Mesendoderm (in vitro differentiated cells): ENCODE data around the gene RGCC. TPM values are rescaled to one million over a fixed set of nuclear protein-coding genes. Genes with fewer than 3 reads are reported as not detected.

Source experiments
- DNase-seq: peaks from one replicate; pipeline ENCODE4 v3.0.0; 2013
- H2AK5ac ChIP-seq: 2 replicates; pipeline ENCODE4 v1.6.1; 2013; ENCODE audit warnings: low read length, inconsistent platforms
- H2BK120ac ChIP-seq: 2 replicates; pipeline ENCODE4 v1.6.1; 2013; ENCODE audit warnings: low read depth, mild to moderate bottlenecking, low read length, moderate library complexity, mixed read lengths
- H2BK15ac ChIP-seq: replicated peaks from 2 replicates; pipeline ENCODE4 v1.6.1; 2013; ENCODE audit warnings: low read depth, mild to moderate bottlenecking, moderate library complexity
- H2BK5ac ChIP-seq: 2 replicates; pipeline ENCODE4 v1.6.1; 2013; ENCODE audit warnings: low read length, inconsistent platforms
- H3K18ac ChIP-seq: 2 replicates; pipeline ENCODE4 v1.6.1; 2013; ENCODE audit warnings: mild to moderate bottlenecking, low read length, mixed read lengths
- H3K23ac ChIP-seq: one replicate; pipeline ENCODE4 v1.6.1; 2013; ENCODE audit warnings: low read length
- H3K27ac ChIP-seq: 2 replicates; pipeline ENCODE4 v1.5.1; 2013; ENCODE audit warnings: low read depth, mild to moderate bottlenecking, inconsistent platforms, low read length, moderate library complexity
- H3K27me3 ChIP-seq: 2 replicates; pipeline ENCODE4 v1.6.1; 2013; ENCODE audit warnings: low read length, control low read depth, mild to moderate bottlenecking, inconsistent platforms; ENCODE audit not compliant: insufficient read depth, poor library complexity
- H3K36me3 ChIP-seq: 2 replicates; pipeline ENCODE4 v1.6.1; 2013; ENCODE audit warnings: low read length, inconsistent platforms; ENCODE audit not compliant: control insufficient read depth, insufficient read depth
- H3K4ac ChIP-seq: one replicate; pipeline ENCODE4 v1.6.1; 2013; ENCODE audit warnings: low read depth, mild to moderate bottlenecking, low read length, moderate library complexity
- H3K4me1 ChIP-seq: 2 replicates; pipeline ENCODE4 v1.6.1; 2013; ENCODE audit warnings: low read depth, low read length, inconsistent platforms; ENCODE audit not compliant: control insufficient read depth
- H3K4me2 ChIP-seq: 2 replicates; pipeline ENCODE4 v1.6.1; 2013; ENCODE audit warnings: low read length
- H3K4me3 ChIP-seq: 2 replicates; pipeline ENCODE4 v1.5.1; 2013; ENCODE audit warnings: mild to moderate bottlenecking, low read length
- H3K56ac ChIP-seq: one replicate; pipeline ENCODE4 v1.6.1; 2013; ENCODE audit warnings: low read length
- H3K79me1 ChIP-seq: 2 replicates; pipeline ENCODE4 v1.6.1; 2013; ENCODE audit warnings: low read length, inconsistent platforms
- H3K79me2 ChIP-seq: 2 replicates; pipeline ENCODE4 v1.6.1; 2013; ENCODE audit warnings: mild to moderate bottlenecking, low read length; ENCODE audit not compliant: control insufficient read depth, insufficient read depth
- H3K9ac ChIP-seq: 2 replicates; pipeline ENCODE4 v1.6.1; 2013; ENCODE audit warnings: low read length, inconsistent platforms
- H4K5ac ChIP-seq: one replicate; pipeline ENCODE4 v1.6.1; 2013; ENCODE audit warnings: low read length
- H4K8ac ChIP-seq: one replicate; pipeline ENCODE4 v1.6.1; 2013; ENCODE audit warnings: low read depth, mild to moderate bottlenecking, control low read depth, low read length, moderate library complexity
- WGBS: extraction: QIAGEN DNeasy Blood & Tissue Kit; methylation state at CpG from one replicate; pipeline ENCODE4 v1.1.7; 2013; ENCODE audit warnings: low lambda C conversion rate, missing lambda C conversion rate; ENCODE audit not compliant: insufficient coverage; ENCODE audit errors: extremely low coverage; 5-methylcytosine and 5-hydroxymethylcytosine counted together
- polyA plus RNA-seq, 2 experiments: library from polyadenylated mRNA; stranded (reverse); fragments of 200-250 nt; gene quantifications; one replicate each; pipeline ENCODE4 v1.2.3, GENCODE V29; 2013

Gene RGCC
- 0.18 TPM for polyA plus RNA-seq (2013, experiment 1 of 2)
- 0.20 TPM for polyA plus RNA-seq (2013, experiment 2 of 2)

DNA sequence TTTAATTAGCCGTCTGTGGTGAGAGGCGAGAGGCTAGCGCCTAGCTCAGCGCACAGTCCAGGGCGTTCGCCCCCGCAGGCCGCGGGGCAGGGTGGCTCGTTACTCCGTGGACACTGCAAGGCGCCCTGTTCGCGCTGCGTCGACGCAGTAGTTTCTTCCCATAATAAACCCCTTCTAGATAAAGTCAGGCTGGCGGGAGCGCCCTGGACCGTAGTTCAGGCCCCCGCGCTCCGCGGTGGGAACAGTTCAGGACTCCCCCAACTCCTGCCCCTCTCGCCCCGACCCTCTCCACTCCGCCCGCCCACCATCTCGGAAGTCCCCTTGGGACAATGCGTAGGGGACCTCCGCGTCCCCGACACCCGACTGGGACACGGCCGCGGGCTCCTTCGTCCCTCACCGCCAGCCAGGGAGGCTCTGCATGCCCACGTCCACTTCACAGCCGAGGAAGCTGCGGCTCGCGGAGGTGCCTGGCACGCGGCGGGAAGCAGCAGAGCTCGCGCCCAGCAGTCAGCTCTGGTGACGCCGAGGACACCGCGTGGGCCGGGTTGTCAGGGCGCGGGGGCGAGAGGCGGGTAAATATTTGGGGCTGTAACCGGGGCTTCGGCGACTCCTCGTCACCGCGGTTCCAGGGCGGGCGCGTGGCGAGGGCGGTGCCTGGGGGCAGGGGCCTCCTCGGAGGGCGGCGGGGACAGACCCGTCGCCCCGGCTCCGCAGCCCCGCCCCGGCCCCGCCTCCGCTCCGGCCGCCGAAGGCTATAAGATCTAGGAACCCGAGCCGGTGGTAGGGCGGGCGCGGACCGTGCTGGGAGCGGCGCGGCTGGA, at the start of gene RGCC:
Gene RGCC (plus strand): TSS at position 783 of the 821 bp plus-strand sequence. CDS start 158 bp downstream, outside the sequence.
- Histone ChIP-seq H3K79me2 (no peaks in the 10 kb centered on the region), H3K4ac (no peak within 1 kb of the TSS), H3K9ac (peak within 1 kb of the TSS; percentile 71), H2BK120ac (no peak within 1 kb of the TSS), H4K8ac (no peak within 1 kb of the TSS), H4K5ac (no peak within 1 kb of the TSS), H3K27me3 (peaks cover 29% of the 10 kb centered on the region), H3K4me2 (peak within 1 kb of the TSS; percentile 83), H3K27ac (no peak within 1 kb of the TSS), H3K23ac (peak within 1 kb of the TSS; percentile 45), H3K56ac (peak within 1 kb of the TSS; percentile 85), H3K4me1 (no peaks in the 10 kb centered on the region), H3K4me3 (peak within 1 kb of the TSS; percentile 29), H3K79me1 (no peaks in the 10 kb centered on the region), H2BK5ac (no peak within 1 kb of the TSS), H3K36me3 (no peaks in the 10 kb centered on the region), H2AK5ac (no peak within 1 kb of the TSS), H2BK15ac (no peak within 1 kb of the TSS), H3K18ac (no peak within 1 kb of the TSS)
- peak; percentile 72 for DNase-seq
- WGBS, result no CpG with 5 or more reads among the region's 92 CpGs

GRCh38 chr13:41408121-41408520, 49.2 kb upstream of the RGCC start:
- Histone ChIP-seq H3K79me2 (no peaks in the 10 kb centered on the region), H3K56ac (no peak overlapping the region)

GRCh38 chr13:41408746-41409145, 48.6 kb upstream of the RGCC start:
- no peak for DNase-seq
- Histone ChIP-seq H2BK15ac (no peak overlapping the region), H3K27ac (no peak overlapping the region), H3K56ac (no peak overlapping the region), H2AK5ac (no peak overlapping the region), H3K36me3 (no peaks in the 10 kb centered on the region), H2BK120ac (no peak overlapping the region), H3K79me2 (no peaks in the 10 kb centered on the region), H3K4me2 (no peak overlapping the region), H3K79me1 (no peaks in the 10 kb centered on the region), H4K5ac (no peak overlapping the region), H3K4ac (no peak overlapping the region), H3K23ac (no peak overlapping the region), H3K9ac (no peak overlapping the region), H3K4me3 (no peak overlapping the region), H3K18ac (no peak overlapping the region), H3K27me3 (no peaks in the 10 kb centered on the region), H2BK5ac (no peak overlapping the region), H3K4me1 (no peaks in the 10 kb centered on the region), H4K8ac (no peak overlapping the region)
- WGBS, result no CpG with 5 or more reads among the region's 1 CpG

More at GRCh38 chr13:41408121-41408520, 49.2 kb upstream of the RGCC start:
- Histone ChIP-seq H3K4me1 (no peaks in the 10 kb centered on the region), H3K9ac (no peak overlapping the region), H3K27ac (no peak overlapping the region), H2BK15ac (no peak overlapping the region), H3K23ac (no peak overlapping the region), H3K4ac (no peak overlapping the region), H3K18ac (no peak overlapping the region), H4K5ac (no peak overlapping the region), H3K4me3 (no peak overlapping the region), H4K8ac (no peak overlapping the region), H3K27me3 (no peaks in the 10 kb centered on the region), H3K79me1 (no peaks in the 10 kb centered on the region), H3K4me2 (no peak overlapping the region), H2BK5ac (no peak overlapping the region), H3K36me3 (no peaks in the 10 kb centered on the region), H2BK120ac (no peak overlapping the region), H2AK5ac (no peak overlapping the region)
- DNase-seq, result no peak

- no peak overlapping the region for H3K56ac ChIP-seq
- no peak overlapping the region for H3K4me2 ChIP-seq
- H3K4me3 ChIP-seq, result no peak overlapping the region
- no peak overlapping the region for H3K27ac ChIP-seq
- whole genome bisulfite sequencing, result no CpG with 5 or more reads among the region's 2 CpGs
- H3K4me1 ChIP-seq, result no peaks in the 10 kb centered on the region
- no peak overlapping the region for H2BK15ac ChIP-seq
- no peak overlapping the region for H4K5ac ChIP-seq
- no peaks in the 10 kb centered on the region for H3K79me2 ChIP-seq
- no peak overlapping the region for H2AK5ac ChIP-seq
- no peak overlapping the region for H3K9ac ChIP-seq
- no peak overlapping the region for H2BK5ac ChIP-seq
- H3K4ac ChIP-seq, result no peak overlapping the region
- no peaks in the 10 kb centered on the region for H3K36me3 ChIP-seq
- no peak for DNase-seq
- H3K23ac ChIP-seq, result no peak overlapping the region
- no peaks in the 10 kb centered on the region for H3K79me1 ChIP-seq
- H3K27me3 ChIP-seq, result no peaks in the 10 kb centered on the region
- H3K18ac ChIP-seq, result no peak overlapping the region
- H4K8ac ChIP-seq, result no peak overlapping the region
- H2BK120ac ChIP-seq, result no peak overlapping the region
Measured at GRCh38 chr13:41409611-41410010, 47.7 kb upstream of the RGCC start.

GRCh38 chr13:41411060-41411459, 46.3 kb upstream of the RGCC start:
- no CpG with 5 or more reads among the region's 5 CpGs for WGBS
- H3K4me3 ChIP-seq, result no peak overlapping the region

More at GRCh38 chr13:41411060-41411459, 46.3 kb upstream of the RGCC start:
- Histone ChIP-seq H3K23ac (no peak overlapping the region), H3K9ac (no peak overlapping the region), H3K27ac (no peak overlapping the region), H3K79me1 (no peaks in the 10 kb centered on the region), H2AK5ac (no peak overlapping the region), H3K4me2 (no peak overlapping the region), H3K18ac (no peak overlapping the region), H2BK120ac (no peak overlapping the region), H4K5ac (no peak overlapping the region), H3K4me1 (no peaks in the 10 kb centered on the region), H3K79me2 (no peaks in the 10 kb centered on the region), H3K56ac (no peak overlapping the region), H2BK5ac (no peak overlapping the region), H3K27me3 (no peaks in the 10 kb centered on the region), H4K8ac (no peak overlapping the region), H3K4ac (no peak overlapping the region), H2BK15ac (no peak overlapping the region), H3K36me3 (no peaks in the 10 kb centered on the region)
- DNase-seq, result no peak
